Left ventricle myocardium inferior (tissue), 1 donor: ENCODE measurements around the gene OR2T35. TPM values are rescaled to one million over a fixed set of nuclear protein-coding genes. Genes with fewer than 3 reads are reported as not detected.

Experiments used
- DNase-seq: peaks from one replicate; pipeline ENCODE4 v3.0.0-alpha.2; 2020
- H3K27ac ChIP-seq: fragments of 200-600 bp; replicated peaks from 2 replicates; pipeline ENCODE4 v1.8.0; 2021
- H3K27me3 ChIP-seq: fragments of 200-600 bp; 2 replicates; pipeline ENCODE4 v1.8.0; 2021; ENCODE audit warnings: low read depth
- H3K36me3 ChIP-seq: fragments of 200-600 bp; 2 replicates; pipeline ENCODE4 v1.8.0; 2021
- H3K4me1 ChIP-seq: fragments of 200-600 bp; 2 replicates; pipeline ENCODE4 v1.8.0; 2021
- H3K4me3 ChIP-seq: fragments of 200-600 bp; 2 replicates; pipeline ENCODE4 v1.8.0; 2021; ENCODE audit warnings: mild to moderate bottlenecking, moderate library complexity
- H3K9me3 ChIP-seq: fragments of 200-600 bp; replicated peaks from 2 replicates; pipeline ENCODE4 v1.8.0; 2021
- intact Hi-C: fragments of 100-400 bp; cut with micrococcal nuclease; formaldehyde crosslinking; loops from one replicate; pipeline ENCODE4 v1.11.0; 2022
- total RNA-seq: library from RNA; stranded (reverse); fragmentation: NEBNext Ultra II Directional; extraction: Animal tissue kit (Norgen Biotek cat#: 25700); gene quantifications from one replicate; pipeline ENCODE4 v1.2.1, GENCODE V29; 2021
- TF ChIP-seq, protein P1 (sequence below): fragments of 200-600 bp; IDR thresholded peaks from 2 replicates; pipeline ENCODE4 v1.8.0; 2021; ENCODE audit warnings: antibody characterized with exemption, mild to moderate bottlenecking, borderline replicate concordance
- donor health status: DM: no; HTN: yes; CAD: no; lungs with severe emphysema.

OR2T35 gene
- total RNA-seq, 1 donor from 2014 or later: not detected

DNA sequence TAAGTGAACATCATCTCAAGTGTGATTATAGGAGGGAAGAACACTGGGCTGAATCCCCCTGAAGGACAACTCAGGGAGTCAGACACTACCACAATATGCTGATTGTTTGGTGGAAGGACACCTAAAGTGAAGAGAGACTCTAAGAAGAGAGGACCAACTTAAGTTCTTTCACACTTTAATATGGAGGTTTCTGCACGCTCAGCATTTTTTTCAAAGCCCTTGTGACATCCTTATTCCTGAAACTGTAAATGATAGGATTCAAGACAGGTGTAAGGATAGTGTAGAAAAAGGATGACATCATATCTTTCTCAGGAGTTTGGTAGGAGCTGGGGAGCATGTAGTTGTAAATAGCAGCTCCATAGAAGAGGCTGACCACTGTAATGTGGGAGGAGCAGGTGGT is 52.4 kb downstream of the OR2T35 start:
- no peaks in the 10 kb centered on the region for H3K36me3 ChIP-seq
- no peaks in the 10 kb centered on the region for H3K27me3 ChIP-seq
- no peaks in the 10 kb centered on the region for H3K4me1 ChIP-seq
- no peak overlapping the region for H3K27ac ChIP-seq
- H3K4me3 ChIP-seq: no peak overlapping the region
- intact Hi-C loops: no loop called here
- TF ChIP-seq, protein P1, sequence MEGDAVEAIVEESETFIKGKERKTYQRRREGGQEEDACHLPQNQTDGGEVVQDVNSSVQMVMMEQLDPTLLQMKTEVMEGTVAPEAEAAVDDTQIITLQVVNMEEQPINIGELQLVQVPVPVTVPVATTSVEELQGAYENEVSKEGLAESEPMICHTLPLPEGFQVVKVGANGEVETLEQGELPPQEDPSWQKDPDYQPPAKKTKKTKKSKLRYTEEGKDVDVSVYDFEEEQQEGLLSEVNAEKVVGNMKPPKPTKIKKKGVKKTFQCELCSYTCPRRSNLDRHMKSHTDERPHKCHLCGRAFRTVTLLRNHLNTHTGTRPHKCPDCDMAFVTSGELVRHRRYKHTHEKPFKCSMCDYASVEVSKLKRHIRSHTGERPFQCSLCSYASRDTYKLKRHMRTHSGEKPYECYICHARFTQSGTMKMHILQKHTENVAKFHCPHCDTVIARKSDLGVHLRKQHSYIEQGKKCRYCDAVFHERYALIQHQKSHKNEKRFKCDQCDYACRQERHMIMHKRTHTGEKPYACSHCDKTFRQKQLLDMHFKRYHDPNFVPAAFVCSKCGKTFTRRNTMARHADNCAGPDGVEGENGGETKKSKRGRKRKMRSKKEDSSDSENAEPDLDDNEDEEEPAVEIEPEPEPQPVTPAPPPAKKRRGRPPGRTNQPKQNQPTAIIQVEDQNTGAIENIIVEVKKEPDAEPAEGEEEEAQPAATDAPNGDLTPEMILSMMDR: no peak
- DNase-seq: no peak
- no peaks in the 10 kb centered on the region for H3K9me3 ChIP-seq

DNA sequence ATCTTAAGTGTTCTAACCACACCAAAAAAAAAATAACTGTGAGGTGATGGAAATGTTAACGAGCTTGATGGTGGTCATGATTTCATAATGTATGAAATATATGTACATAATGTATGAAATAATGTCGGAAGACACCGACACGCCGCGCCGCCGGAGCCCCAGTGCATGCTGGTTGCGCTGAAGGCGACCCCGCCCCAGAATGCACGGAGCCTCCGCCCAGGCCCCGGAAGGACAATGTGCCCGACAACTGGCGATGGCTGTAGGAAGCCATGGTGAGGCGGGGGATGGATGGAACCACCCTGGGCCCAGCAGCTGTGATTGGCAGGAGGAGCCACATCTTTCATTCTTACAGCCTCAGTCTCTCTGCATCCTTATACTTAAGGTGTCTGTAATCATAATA is 55.0 kb downstream of the OR2T35 start:
- Histone ChIP-seq H3K4me3 (no peak overlapping the region), H3K4me1 (no peaks in the 10 kb centered on the region), H3K9me3 (no peaks in the 10 kb centered on the region), H3K36me3 (no peaks in the 10 kb centered on the region), H3K27me3 (no peaks in the 10 kb centered on the region), H3K27ac (no peak overlapping the region)
- TF ChIP-seq, protein P1: no peak
- intact Hi-C loops: no loop called here
- no peak for DNase-seq

DNA sequence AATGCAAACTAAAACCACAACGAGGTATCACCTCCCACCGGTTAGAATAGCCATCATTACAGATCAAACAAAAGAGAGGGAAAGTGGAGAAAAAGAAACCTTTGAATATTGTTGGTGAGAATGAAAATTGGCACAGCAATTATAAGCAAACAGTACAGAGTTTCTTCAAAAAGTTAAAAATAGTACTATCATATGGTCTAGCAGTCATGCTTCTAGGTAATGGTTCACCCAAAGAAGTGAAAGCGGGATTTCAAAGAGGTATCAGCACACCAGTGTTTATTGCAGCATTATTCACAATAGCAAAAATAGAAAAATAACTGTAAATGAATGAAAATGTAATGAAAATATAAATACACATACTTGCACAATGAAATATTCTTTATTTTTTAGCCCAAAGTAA is 55.7 kb downstream of the OR2T35 start:
- Histone ChIP-seq H3K4me1 (no peaks in the 10 kb centered on the region), H3K4me3 (no peak overlapping the region), H3K36me3 (no peaks in the 10 kb centered on the region), H3K27ac (no peak overlapping the region), H3K9me3 (no peaks in the 10 kb centered on the region), H3K27me3 (no peaks in the 10 kb centered on the region)
- TF ChIP-seq, protein P1: no peak
- intact Hi-C loops: no loop called here
- no peak for DNase-seq

Other genes starting within 250 kb of the OR2T35 start
- gene OR2T1, start 242.2 kb downstream of the OR2T35 start, total RNA-seq: not detected
- gene OR2T2, start 199.6 kb downstream of the OR2T35 start, total RNA-seq: not detected
- not detected for gene OR2T3, start 171.9 kb downstream of the OR2T35 start, total RNA-seq
- gene OR2T5, start 156.7 kb downstream of the OR2T35 start, total RNA-seq: not detected
- not detected for gene OR2G6, start 137.2 kb downstream of the OR2T35 start, total RNA-seq
- not detected for gene OR2T29, start 82.5 kb downstream of the OR2T35 start, total RNA-seq
- not detected for gene OR2T34, start 70.5 kb downstream of the OR2T35 start, total RNA-seq
- not detected for gene OR2T10, start 47.6 kb downstream of the OR2T35 start, total RNA-seq
- not detected for gene OR2T11, start 10.2 kb downstream of the OR2T35 start, total RNA-seq
- gene OR2T27, start 10.2 kb upstream of the OR2T35 start, total RNA-seq: not detected
- not detected for gene OR14I1, start 57.5 kb upstream of the OR2T35 start, total RNA-seq
- gene LYPD8, start 110.5 kb upstream of the OR2T35 start, total RNA-seq: not detected
- gene SH3BP5L, start 180.6 kb upstream of the OR2T35 start, total RNA-seq: 18.0 TPM
- 43.1 TPM for gene ZNF672, start 192.9 kb upstream of the OR2T35 start, total RNA-seq
- 23.0 TPM for gene ZNF692, start 213.8 kb upstream of the OR2T35 start, total RNA-seq